Astrocyte (in vitro differentiated cells and primary cell): ENCODE measurements around the gene CBX2.

Experiments
- EZH2 ChIP-seq: IDR thresholded peaks from 2 replicates; pipeline ENCODE4 v1.6.1; 2012; ENCODE audit warnings: mild to moderate bottlenecking, low read length, inconsistent platforms; ENCODE audit not compliant: insufficient read depth
- TF ChIP-seq, protein P1 (sequence below): IDR thresholded peaks from 2 replicates; pipeline ENCODE4 v1.5.1; 2011; ENCODE audit warnings: low read depth, mild to moderate bottlenecking, inconsistent platforms, low read length, moderate library complexity; ENCODE audit not compliant: insufficient read depth

DNA sequence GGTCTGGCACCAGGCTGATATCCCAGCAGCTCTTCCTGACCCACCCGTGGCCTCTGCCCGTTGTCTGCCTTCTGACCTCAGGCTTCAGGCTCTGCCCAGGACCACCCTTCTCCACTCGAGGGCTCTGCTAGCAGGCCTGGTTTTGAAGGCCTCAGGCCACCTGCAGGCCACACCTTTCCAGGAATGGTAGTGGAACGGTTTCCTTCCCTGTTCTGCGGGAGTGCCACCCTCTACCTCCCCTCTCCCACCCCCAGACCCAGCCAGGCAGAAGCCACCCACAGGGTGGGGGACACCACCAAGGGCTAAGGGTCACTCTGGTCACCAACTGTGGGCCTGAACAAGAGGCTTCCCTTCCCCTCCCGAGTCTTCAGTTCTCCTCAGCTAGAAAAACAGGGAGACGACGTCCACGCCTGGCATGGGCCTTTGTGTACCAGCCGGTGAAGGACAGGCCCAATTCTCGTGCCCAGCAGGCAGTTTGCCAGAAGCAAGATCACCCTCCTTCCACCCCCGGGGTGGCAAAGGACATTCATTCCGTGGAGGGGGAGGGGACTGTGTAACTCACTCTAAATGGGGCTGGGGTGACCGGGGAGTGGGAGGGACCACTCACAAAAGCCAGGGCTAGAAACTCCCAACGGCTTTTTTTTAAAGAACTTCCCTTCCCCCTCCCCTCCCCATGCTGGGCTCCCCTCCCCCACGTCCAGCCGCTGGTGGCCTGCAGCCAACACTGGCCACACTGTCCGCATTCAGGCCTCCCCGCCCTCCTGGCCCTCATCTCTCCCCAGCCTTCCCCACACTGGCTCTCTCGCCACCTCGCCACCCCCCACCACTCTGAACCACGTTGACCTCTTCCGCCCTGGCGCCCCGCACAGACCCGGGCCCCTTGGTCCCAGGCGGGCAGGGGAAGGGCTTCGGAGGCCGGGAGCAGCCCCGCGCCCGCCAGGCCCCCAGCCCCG, 53.6 kb downstream of the CBX2 start:
- TF ChIP-seq, protein P1, sequence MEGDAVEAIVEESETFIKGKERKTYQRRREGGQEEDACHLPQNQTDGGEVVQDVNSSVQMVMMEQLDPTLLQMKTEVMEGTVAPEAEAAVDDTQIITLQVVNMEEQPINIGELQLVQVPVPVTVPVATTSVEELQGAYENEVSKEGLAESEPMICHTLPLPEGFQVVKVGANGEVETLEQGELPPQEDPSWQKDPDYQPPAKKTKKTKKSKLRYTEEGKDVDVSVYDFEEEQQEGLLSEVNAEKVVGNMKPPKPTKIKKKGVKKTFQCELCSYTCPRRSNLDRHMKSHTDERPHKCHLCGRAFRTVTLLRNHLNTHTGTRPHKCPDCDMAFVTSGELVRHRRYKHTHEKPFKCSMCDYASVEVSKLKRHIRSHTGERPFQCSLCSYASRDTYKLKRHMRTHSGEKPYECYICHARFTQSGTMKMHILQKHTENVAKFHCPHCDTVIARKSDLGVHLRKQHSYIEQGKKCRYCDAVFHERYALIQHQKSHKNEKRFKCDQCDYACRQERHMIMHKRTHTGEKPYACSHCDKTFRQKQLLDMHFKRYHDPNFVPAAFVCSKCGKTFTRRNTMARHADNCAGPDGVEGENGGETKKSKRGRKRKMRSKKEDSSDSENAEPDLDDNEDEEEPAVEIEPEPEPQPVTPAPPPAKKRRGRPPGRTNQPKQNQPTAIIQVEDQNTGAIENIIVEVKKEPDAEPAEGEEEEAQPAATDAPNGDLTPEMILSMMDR = no peak
- no peak for TF ChIP-seq EZH2
